ENCODE measurements around the gene PPM1L.

Gene PPM1L

DNA sequence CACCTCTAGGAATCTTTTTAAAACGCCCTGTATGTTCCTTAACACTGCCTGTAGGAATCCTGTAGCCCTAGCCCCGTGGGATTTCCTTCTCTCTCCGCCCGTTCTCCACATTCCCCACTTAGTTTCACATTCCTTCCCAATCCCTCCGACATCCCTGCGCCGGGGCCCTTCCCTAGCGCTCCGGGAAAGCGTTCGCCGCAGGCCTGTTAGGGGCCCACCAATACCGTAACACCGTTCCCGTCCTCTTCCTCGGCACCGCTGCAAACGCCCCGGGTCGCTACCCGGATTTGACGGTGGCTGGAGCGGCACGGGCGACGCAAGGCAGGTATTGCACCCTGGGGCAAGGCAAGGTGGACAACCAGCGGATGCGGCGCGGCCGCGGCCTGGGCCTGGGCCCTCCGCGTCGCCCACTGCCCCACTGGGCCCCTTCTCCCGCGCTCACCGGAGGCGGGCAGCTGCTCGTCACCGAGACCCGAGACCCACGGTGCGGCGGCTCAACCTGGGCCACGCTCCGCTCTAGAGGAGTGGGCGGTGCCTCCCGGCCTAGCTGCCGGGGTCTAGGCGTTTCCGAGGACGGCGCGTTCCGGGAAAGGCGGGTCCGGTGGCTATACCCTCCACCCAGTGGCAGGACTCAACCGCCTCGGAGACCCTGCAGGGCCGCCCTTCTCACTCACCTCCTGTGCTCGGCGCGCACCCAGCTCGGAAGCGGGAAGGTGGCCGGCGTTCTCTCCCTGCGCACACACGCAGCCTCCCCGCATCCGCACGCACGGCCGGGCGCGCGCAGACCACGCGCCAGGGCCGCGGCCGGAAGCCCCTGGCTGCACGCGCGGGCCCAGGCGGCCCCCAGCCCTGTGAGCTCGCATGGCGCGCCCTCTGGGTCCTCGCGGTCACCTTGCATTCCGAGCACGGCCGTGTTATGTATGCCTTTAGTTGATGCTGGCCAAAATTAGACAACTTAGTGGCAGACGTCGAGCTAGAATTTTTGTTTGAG lies 348.8 kb downstream of the PPM1L start, which contains the start of gene B3GALNT1:
B3GALNT1 (minus strand) TSS at position 789 of the 991 bp plus-strand sequence. CDS start 18,595 bp downstream, outside the sequence.
- DNase-seq = peak; percentile 13 to 14

DNA sequence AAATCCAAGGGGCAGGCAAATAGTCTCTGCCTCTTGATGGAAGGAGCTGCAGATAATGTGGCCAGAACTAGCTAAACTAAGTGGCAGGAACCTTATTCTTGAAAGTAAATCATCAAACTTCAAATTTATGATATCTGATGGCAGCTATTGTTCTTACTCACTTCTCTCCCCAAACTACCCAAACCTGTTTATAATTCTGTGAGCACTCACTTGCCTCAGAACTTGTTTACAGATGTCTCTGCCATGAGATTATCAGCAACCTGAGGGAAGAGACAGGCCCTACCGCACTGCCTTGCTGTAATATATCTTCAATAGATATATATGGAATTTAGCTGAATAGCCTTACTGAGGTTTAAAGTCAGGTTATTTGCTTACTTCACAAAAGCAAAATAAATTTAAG lies 351.3 kb downstream of the PPM1L start:
- no peak for DNase-seq

DNA sequence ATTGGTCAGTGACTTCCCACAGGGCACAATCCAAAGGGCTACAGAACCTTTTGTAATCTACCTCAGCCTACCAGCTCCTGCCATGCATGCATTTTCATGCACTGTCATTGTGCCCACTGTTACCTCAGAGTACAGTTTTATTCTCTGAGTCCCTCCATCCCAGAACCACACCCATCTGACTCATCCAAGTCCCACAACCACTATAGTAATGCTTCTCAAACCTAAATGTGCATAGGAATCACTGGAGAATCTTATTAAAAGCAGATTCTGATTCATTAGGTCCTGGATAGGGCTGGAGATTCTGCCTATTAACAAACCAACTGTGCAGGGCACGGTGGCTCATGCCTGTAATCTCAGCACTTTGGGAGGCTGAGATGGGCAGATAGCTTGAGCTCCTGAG lies 352.8 kb downstream of the PPM1L start:
- no peak for DNase-seq

DNA sequence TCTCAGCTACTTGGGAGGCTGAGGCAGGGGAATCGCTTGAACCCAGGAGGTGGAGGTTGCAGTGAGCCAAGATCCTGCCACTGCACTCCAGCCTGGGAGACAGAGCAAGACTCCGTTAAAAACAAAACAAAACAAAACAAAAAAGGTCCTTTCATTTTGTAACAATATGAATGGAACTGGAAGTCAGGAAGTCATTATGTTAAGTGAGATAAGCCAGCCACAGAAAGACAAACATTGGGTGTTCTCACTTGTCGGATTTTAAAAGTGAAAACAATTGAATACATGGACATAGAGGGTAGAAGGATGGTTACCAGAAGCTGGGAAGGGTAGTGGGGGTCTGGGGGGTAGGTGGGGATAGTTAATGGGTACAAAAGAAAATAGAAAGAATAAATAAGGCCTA lies 361.6 kb downstream of the PPM1L start:
- DNase-seq = no peak

DNA sequence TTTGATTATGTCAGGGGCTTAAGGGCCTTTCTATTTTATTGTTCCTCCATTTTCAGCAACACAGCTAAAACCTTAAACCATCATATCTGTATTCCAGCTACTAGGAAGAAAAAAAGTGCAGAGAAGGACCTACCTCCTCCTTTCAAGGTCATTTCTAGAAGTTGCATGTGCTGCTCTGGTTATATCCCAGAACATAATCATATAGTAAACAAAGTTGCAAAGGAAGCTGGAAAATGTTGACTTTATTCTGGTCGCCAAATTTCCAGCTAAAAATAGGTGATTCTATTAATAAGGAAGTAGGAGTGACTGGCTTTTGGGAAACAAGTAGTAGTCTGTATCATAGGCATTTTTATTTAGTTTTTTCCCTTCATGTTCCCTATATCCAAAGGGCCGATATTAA lies 370.5 kb downstream of the PPM1L start:
- DNase-seq = no peak

Measured in Kasumi-1 (cell line).